ENCODE data around the gene B4GALNT4.

The B4GALNT4 gene

GRCh38 chr11:425301-425700 lies 56.0 kb downstream of the B4GALNT4 start:
- DNase-seq, result no peak

DNA sequence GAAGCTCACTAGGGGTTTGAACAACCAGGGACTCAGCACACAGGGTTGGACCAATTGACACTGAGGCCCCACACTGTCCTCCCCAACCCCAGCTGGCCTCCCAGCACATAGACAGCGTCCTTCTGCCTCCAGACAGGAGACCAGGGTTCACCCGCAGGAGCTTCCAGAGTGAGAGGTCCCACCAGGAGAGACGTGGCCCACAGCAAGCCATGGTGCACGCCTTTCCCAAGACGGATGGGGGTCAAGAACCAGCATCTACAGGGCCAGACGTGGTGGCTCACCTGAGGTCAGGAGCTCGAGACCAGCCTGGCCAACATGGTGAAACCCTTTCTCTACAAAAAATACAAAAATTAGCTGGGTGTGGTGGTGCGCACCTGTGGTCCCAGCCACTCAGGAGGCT lies 57.6 kb downstream of the B4GALNT4 start:
- no peak for DNase-seq

DNA sequence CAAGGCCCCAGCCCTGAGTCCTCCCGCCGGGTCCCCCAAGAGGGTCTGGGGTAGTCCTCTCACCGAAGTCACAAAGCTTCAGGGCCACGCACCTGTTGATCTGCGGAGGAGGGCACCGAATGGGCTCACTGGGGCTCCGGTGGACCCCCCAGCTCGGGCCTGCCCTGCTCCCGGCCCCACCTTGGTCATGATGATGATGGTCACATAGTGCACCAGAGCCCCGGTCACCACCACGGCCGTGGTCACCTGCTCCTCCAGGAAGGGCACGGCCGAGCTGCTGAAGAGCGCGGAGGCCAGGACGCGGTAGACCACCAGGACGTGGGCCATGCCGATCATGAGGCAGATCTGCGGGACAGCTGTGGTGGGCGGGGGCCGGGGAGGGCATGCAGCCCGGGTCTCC lies 59.0 kb downstream of the B4GALNT4 start:
- no peak for DNase-seq

DNA sequence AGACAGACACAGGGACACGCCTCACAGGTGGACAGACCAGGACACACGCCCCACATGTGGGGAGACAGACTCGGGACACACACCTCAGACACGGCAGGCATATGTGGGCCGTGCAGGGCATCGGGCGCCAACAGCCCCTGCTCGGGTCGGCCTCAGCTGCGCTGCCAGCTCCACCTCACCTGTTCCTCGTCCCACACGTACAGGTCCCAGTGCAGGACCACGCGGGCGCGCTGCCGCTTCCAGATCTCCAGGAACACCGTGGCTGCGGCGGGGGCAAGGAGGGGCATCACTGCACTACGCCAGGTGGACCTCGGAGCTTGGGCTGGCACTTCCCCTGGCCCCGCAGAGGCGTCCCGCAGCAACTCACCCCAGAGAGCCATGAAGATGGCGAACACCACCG lies 60.1 kb downstream of the B4GALNT4 start:
- no peak for DNase-seq

DNA sequence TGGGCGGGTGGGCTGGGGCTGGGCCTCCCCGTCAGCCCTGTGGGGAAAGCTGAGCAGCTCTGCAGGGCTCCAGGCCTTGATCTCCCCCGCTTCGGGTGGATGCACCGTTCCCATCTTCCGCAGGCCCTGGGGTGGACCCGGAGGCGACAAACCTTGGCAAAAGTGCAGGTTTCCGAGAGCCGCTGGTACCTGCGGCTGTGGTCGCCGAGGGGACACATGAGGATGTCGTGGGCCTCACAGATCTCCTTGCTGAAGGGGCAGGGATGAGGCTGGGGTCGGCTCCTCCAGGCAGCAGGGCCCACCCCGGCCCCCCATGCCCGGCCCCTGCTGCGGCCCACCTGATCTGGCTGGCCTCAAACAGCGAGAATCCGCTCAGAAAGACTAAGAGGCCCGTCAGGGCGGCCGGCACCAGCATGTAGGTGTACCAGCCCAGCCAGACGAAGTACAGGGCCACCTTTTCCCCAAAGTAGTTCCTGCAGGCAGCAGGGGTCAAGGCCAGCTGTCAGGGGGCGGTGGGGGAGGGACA lies 60.7 kb downstream of the B4GALNT4 start:
- DNase-seq, result no peak
